Measurements from ENCODE around the gene BRINP3. TPM values are rescaled to one million over a fixed set of nuclear protein-coding genes. Genes with fewer than 3 reads are reported as not detected.

The BRINP3 gene
- total and polyA plus RNA-seq, 11 donors, result 0.15 to 2.7 (median 0.41) TPM; not detected in 3

GRCh38 chr1:190376044-190376443, 101.6 kb downstream of the BRINP3 start:
- TF ChIP-seq POLR2A (IDR thresholded peaks at IDR 0.05), result no peak
- TF ChIP-seq, protein P1, sequence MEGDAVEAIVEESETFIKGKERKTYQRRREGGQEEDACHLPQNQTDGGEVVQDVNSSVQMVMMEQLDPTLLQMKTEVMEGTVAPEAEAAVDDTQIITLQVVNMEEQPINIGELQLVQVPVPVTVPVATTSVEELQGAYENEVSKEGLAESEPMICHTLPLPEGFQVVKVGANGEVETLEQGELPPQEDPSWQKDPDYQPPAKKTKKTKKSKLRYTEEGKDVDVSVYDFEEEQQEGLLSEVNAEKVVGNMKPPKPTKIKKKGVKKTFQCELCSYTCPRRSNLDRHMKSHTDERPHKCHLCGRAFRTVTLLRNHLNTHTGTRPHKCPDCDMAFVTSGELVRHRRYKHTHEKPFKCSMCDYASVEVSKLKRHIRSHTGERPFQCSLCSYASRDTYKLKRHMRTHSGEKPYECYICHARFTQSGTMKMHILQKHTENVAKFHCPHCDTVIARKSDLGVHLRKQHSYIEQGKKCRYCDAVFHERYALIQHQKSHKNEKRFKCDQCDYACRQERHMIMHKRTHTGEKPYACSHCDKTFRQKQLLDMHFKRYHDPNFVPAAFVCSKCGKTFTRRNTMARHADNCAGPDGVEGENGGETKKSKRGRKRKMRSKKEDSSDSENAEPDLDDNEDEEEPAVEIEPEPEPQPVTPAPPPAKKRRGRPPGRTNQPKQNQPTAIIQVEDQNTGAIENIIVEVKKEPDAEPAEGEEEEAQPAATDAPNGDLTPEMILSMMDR (IDR thresholded peaks at IDR 0.05), result no peak
- ATAC-seq (no peak), DNase-seq (no peak)
- Histone ChIP-seq H3K9me3 (no peaks in the 10 kb centered on the region), H3K36me3 (no peaks in the 10 kb centered on the region), H3K27me3 (no peaks in the 10 kb centered on the region), H3K4me3 (no peak overlapping the region), H3K27ac (no peak overlapping the region), H3K4me1 (no peaks in the 10 kb centered on the region)
- intact Hi-C loops (cut with DNase I), result no loop called here
- whole genome bisulfite sequencing, 4 donors, result 13 to 44% (median 36%) methylated on average over 1 of the region's 1 CpG

DNA sequence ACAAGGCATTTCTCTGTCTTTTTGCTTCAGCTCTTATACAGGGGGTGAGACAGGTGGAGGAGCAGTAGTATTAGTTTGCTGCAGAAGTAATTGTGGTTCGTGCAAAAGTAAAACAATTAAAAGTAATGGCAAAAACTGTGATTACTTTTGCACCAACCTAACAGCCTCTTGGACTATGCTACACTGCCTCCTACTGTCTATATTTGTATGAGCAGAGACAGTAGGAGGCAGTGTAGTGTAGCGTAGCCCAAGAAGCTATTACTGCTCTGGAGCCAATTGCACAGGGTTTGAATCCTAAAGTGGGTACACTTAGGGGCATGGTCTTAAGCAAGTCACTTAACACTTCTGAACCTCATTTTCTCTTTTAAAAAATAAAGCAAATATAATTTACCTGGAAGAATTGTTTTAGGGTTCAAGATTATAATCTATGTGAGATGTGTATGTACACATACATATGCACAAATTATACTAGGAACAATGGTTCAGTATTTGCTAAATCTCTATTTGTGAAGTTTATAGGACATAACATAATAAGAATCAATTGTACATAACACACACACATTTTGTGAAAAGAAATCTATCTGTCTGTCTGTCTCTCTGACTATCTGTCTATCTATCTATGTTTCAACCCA, 103.8 kb downstream of the BRINP3 start:
- 42 to 63% (median 49%) methylated on average over 2 of the region's 2 CpGs for WGBS, 4 donors
- ATAC-seq, result peak in 1 of 4 donors; percentile 48
- TF ChIP-seq, protein P1 (IDR thresholded peaks at IDR 0.05), result peak in 2 of 12 donors; percentile 24 to 36
- no peak for TF ChIP-seq POLR2A (IDR thresholded peaks at IDR 0.05)

GRCh38 chr1:190367200-190367599, 110.5 kb downstream of the BRINP3 start:
- Histone ChIP-seq H3K4me1 (no peaks in the 10 kb centered on the region), H3K4me3 (no peak overlapping the region), H3K27ac (no peak overlapping the region), H3K9me3 (peaks cover 0 to 10% (median 0%) of the 10 kb centered on the region in 12 donors), H3K27me3 (no peaks in the 10 kb centered on the region), H3K36me3 (no peaks in the 10 kb centered on the region)
- 76 to 88% (median 83%) methylated on average over 4 of the region's 4 CpGs for WGBS, 4 donors
- TF ChIP-seq, protein P1 (IDR thresholded peaks at IDR 0.05), result no peak
- no peak for TF ChIP-seq POLR2A (IDR thresholded peaks at IDR 0.05)
- ATAC-seq, result no peak
- intact Hi-C loops (cut with DNase I), result no loop called here
- no peak for DNase-seq

More for the DNA sequence above, 103.8 kb downstream of the BRINP3 start:
- Histone ChIP-seq H3K4me3 (no peak overlapping the region), H3K36me3 (no peaks in the 10 kb centered on the region), H3K27ac (no peak overlapping the region), H3K9me3 (no peaks in the 10 kb centered on the region), H3K4me1 (no peaks in the 10 kb centered on the region), H3K27me3 (no peaks in the 10 kb centered on the region)
- DNase-seq, result no peak
- intact Hi-C loops (cut with DNase I), result no loop called here

- Histone ChIP-seq H3K9me3 (peaks cover 0 to 10% (median 0%) of the 10 kb centered on the region in 12 donors), H3K27ac (no peak overlapping the region), H3K4me3 (no peak overlapping the region), H3K4me1 (no peaks in the 10 kb centered on the region), H3K27me3 (no peaks in the 10 kb centered on the region), H3K36me3 (no peaks in the 10 kb centered on the region)
- WGBS, 4 donors, result 84 to 93% (median 90%) methylated on average over 1 of the region's 1 CpG
- TF ChIP-seq, protein P1 (IDR thresholded peaks at IDR 0.05), result no peak
- no peak for TF ChIP-seq POLR2A (IDR thresholded peaks at IDR 0.05)
- DNase-seq (no peak), ATAC-seq (no peak)
- intact Hi-C loops (cut with DNase I), result no loop called here
These were observed 112.4 kb downstream of the BRINP3 start for GRCh38 chr1:190365283-190365682.
